ENCODE measurements around the gene OR6P1.

OR6P1 gene

DNA sequence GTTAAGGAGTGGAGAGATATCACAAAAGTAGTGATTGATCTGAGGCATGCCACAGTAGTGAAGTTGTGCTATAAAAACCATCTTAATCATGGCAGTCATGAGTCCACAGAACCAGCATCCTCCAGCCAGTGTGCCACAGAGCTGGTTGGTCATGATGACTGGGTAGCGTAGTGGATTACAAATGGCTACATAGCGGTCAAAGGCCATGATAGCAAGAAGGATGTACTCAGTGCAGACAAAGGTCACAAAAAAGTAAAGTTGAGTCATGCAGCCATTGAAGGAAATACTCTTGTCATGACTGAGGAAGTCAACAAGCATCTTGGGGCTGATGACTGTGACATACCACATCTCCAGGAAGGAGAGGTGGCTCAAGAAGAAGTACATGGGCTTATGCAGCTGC lies 22.8 kb downstream of the OR6P1 start:
- Histone ChIP-seq H3K4me3 (ENCODE audit: low read length in 2 of 2) (no peak overlapping the region), H2BK15ac (ENCODE audit: low read length) (no peak overlapping the region), H4K91ac (ENCODE audit: low read depth, low read length, poor library complexity) (no peak overlapping the region), H2BK120ac (ENCODE audit: low read depth, low read length) (no peak overlapping the region), H2BK5ac (ENCODE audit: low read length) (no peak overlapping the region), H3K79me1 (ENCODE audit: low read depth, low read length) (no peaks in the 10 kb centered on the region), H3K18ac (ENCODE audit: low read length) (no peak overlapping the region), H3K36me3 (replicated peaks in 1 of 2; ENCODE audit: control insufficient read depth in 2 of 2, insufficient read depth in 2 of 2, low read length in 2 of 2) (no peaks in the 10 kb centered on the region), H3K4me2 (ENCODE audit: insufficient read depth, low read length, poor library complexity, severe bottlenecking) (no peak overlapping the region), H3K14ac (ENCODE audit: low read length) (no peak overlapping the region), H2BK12ac (ENCODE audit: low read length) (no peak overlapping the region), H3K4me1 (ENCODE audit: control insufficient read depth in 2 of 2, insufficient read depth in 1 of 2, low read depth in 1 of 2, low read length in 2 of 2) (no peaks in the 10 kb centered on the region), H2AK5ac (ENCODE audit: low read depth, low read length) (no peak overlapping the region), H3K9me3 (replicated peaks in 1 of 2; ENCODE audit: control insufficient read depth in 2 of 2, insufficient read depth in 1 of 2, low read depth in 1 of 2, low read length in 2 of 2) (no peaks in the 10 kb centered on the region), H2AFZ (ENCODE audit: low read length) (no peak overlapping the region), H3K23ac (ENCODE audit: low read depth, low read length, poor library complexity) (no peak overlapping the region), H3K27me3 (ENCODE audit: control insufficient read depth in 3 of 3, insufficient read depth in 3 of 3, low read depth in 1 of 3, low read length in 3 of 3) (no peaks in the 10 kb centered on the region), H3K4ac (ENCODE audit: low read length) (no peak overlapping the region), H3K9ac (ENCODE audit: low read depth, low read length, poor library complexity) (no peak overlapping the region), H3K27ac (replicated peaks; ENCODE audit: low read length) (no peak overlapping the region), H4K8ac (ENCODE audit: low read depth, low read length) (no peak overlapping the region)
- DNase-seq (ENCODE audit: low spot score): no peak
- no CpG with 5 or more reads among the region's 2 CpGs for WGBS, 2 donors (ENCODE audit: extremely low coverage in 2 of 2, insufficient read length in 2 of 2, insufficient replicate concordance in 1 of 2)

DNA sequence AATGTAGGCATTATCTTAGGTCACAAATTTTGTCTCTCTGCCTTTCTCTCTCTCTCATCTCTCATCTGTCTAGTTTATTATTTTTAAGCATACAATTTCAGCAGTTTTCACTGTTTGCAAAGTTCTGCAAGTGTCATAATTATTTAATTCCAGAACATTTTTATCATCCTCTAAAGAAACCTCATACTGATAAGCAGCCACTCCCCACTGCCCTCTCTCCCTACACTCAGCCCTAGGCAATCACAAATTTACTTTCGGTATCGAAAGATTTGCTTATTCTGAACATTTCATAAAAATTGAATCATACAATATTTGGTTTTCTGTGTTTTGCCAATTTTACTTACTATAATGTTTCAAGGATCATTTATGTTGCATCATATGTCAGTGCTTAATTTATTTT lies 32.8 kb downstream of the OR6P1 start:
- Histone ChIP-seq H2BK12ac (ENCODE audit: low read length) (no peak overlapping the region), H2BK120ac (ENCODE audit: low read depth, low read length) (no peak overlapping the region), H3K18ac (ENCODE audit: low read length) (no peak overlapping the region), H3K4ac (ENCODE audit: low read length) (no peak overlapping the region), H3K4me3 (ENCODE audit: low read length in 2 of 2) (no peak overlapping the region), H2BK15ac (ENCODE audit: low read length) (no peak overlapping the region), H2BK5ac (ENCODE audit: low read length) (no peak overlapping the region), H3K23ac (ENCODE audit: low read depth, low read length, poor library complexity) (no peak overlapping the region), H3K4me1 (ENCODE audit: control insufficient read depth in 2 of 2, insufficient read depth in 1 of 2, low read depth in 1 of 2, low read length in 2 of 2) (no peaks in the 10 kb centered on the region), H3K9me3 (replicated peaks in 1 of 2; ENCODE audit: control insufficient read depth in 2 of 2, insufficient read depth in 1 of 2, low read depth in 1 of 2, low read length in 2 of 2) (no peaks in the 10 kb centered on the region), H4K91ac (ENCODE audit: low read depth, low read length, poor library complexity) (no peak overlapping the region), H4K8ac (ENCODE audit: low read depth, low read length) (no peak overlapping the region), H3K4me2 (ENCODE audit: insufficient read depth, low read length, poor library complexity, severe bottlenecking) (no peak overlapping the region), H3K27ac (replicated peaks; ENCODE audit: low read length) (no peak overlapping the region), H3K79me1 (ENCODE audit: low read depth, low read length) (no peaks in the 10 kb centered on the region), H3K9ac (ENCODE audit: low read depth, low read length, poor library complexity) (no peak overlapping the region), H2AFZ (ENCODE audit: low read length) (no peak overlapping the region), H3K36me3 (replicated peaks in 1 of 2; ENCODE audit: control insufficient read depth in 2 of 2, insufficient read depth in 2 of 2, low read length in 2 of 2) (no peaks in the 10 kb centered on the region), H2AK5ac (ENCODE audit: low read depth, low read length) (no peak overlapping the region), H3K27me3 (ENCODE audit: control insufficient read depth in 3 of 3, insufficient read depth in 3 of 3, low read depth in 1 of 3, low read length in 3 of 3) (no peaks in the 10 kb centered on the region), H3K14ac (ENCODE audit: low read length) (no peak overlapping the region)
- no CpG with 5 or more reads among the region's 2 CpGs for WGBS, 2 donors (ENCODE audit: extremely low coverage in 2 of 2, insufficient read length in 2 of 2, insufficient replicate concordance in 1 of 2)
- DNase-seq (ENCODE audit: low spot score): no peak

DNA sequence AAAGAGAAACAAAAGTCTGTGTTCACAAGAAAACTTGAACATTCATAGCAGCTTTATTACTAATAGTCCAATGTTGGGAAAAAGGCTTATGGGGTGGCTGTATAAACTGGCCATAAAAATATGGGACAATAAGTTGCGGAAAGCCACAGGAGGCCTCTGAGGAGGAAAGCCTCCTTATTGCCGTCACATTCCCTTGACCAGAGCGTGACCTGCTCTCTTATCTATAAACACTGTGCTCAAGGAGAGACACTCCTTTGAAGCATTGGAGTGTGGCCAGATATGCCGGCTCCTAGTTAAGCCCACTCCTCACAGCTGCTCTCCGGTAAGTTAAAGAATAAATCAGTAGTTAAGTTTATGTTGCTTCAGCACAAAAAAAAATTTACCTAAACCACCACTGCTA lies 35.9 kb downstream of the OR6P1 start:
- Histone ChIP-seq H3K4me1 (ENCODE audit: control insufficient read depth in 2 of 2, insufficient read depth in 1 of 2, low read depth in 1 of 2, low read length in 2 of 2) (no peaks in the 10 kb centered on the region), H3K23ac (ENCODE audit: low read depth, low read length, poor library complexity) (no peak overlapping the region), H2AK5ac (ENCODE audit: low read depth, low read length) (no peak overlapping the region), H3K36me3 (replicated peaks in 1 of 2; ENCODE audit: control insufficient read depth in 2 of 2, insufficient read depth in 2 of 2, low read length in 2 of 2) (no peaks in the 10 kb centered on the region), H3K18ac (ENCODE audit: low read length) (no peak overlapping the region), H3K27ac (replicated peaks; ENCODE audit: low read length) (no peak overlapping the region), H2BK5ac (ENCODE audit: low read length) (no peak overlapping the region), H3K79me1 (ENCODE audit: low read depth, low read length) (no peaks in the 10 kb centered on the region), H4K91ac (ENCODE audit: low read depth, low read length, poor library complexity) (no peak overlapping the region), H3K9me3 (replicated peaks in 1 of 2; ENCODE audit: control insufficient read depth in 2 of 2, insufficient read depth in 1 of 2, low read depth in 1 of 2, low read length in 2 of 2) (no peaks in the 10 kb centered on the region), H3K14ac (ENCODE audit: low read length) (no peak overlapping the region), H3K4ac (ENCODE audit: low read length) (no peak overlapping the region), H3K4me3 (ENCODE audit: low read length in 2 of 2) (no peak overlapping the region), H2BK120ac (ENCODE audit: low read depth, low read length) (no peak overlapping the region), H2BK15ac (ENCODE audit: low read length) (no peak overlapping the region), H2AFZ (ENCODE audit: low read length) (no peak overlapping the region), H2BK12ac (ENCODE audit: low read length) (no peak overlapping the region), H4K8ac (ENCODE audit: low read depth, low read length) (no peak overlapping the region), H3K9ac (ENCODE audit: low read depth, low read length, poor library complexity) (no peak overlapping the region), H3K27me3 (ENCODE audit: control insufficient read depth in 3 of 3, insufficient read depth in 3 of 3, low read depth in 1 of 3, low read length in 3 of 3) (no peaks in the 10 kb centered on the region), H3K4me2 (ENCODE audit: insufficient read depth, low read length, poor library complexity, severe bottlenecking) (no peak overlapping the region)
- no CpG with 5 or more reads among the region's 5 CpGs for WGBS, 2 donors (ENCODE audit: extremely low coverage in 2 of 2, insufficient read length in 2 of 2, insufficient replicate concordance in 1 of 2)
- no peak for DNase-seq (ENCODE audit: low spot score)

DNA sequence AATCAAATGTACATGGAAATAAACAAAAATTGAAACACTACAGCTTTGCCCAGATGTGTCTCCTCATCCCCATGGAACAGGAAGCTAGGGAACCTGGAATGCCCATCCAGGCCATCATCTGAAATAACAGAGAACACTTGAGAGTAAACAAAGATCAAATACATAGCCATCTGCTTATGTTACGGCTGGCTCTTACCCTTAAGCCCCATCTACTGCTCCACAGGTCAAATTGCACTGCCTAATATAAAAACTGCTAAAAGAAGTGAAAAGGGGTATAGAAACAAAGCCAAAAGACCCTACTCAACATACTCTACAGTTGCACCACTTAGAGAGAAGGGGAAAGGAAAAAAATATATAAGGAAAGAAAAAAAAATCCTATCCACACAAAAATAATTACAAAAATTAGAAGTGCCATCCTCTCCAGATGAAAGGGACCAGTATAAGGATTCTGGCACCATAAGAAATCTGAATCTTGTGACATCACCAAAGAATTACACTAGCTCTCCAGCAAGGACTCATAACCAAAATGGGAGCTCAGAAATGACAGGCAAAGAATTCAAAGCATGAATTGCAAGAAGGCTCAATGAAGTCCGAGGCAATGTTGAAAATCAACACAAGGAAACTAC lies 43.1 kb downstream of the OR6P1 start:
- DNase-seq (ENCODE audit: low spot score): no peak
- no CpG with 5 or more reads among the region's 2 CpGs for WGBS, 2 donors (ENCODE audit: extremely low coverage in 2 of 2, insufficient read length in 2 of 2, insufficient replicate concordance in 1 of 2)
- H3K23ac ChIP-seq (ENCODE audit: low read depth, low read length, poor library complexity): no peak overlapping the region
- H3K79me1 ChIP-seq (ENCODE audit: low read depth, low read length): no peaks in the 10 kb centered on the region
- no peak overlapping the region for H2BK120ac ChIP-seq (ENCODE audit: low read depth, low read length)
- H2BK15ac ChIP-seq (ENCODE audit: low read length): no peak overlapping the region
- no peak overlapping the region for H3K27ac ChIP-seq (replicated peaks; ENCODE audit: low read length)
- H3K27me3 ChIP-seq (ENCODE audit: control insufficient read depth in 3 of 3, insufficient read depth in 3 of 3, low read depth in 1 of 3, low read length in 3 of 3): no peaks in the 10 kb centered on the region
- no peak overlapping the region for H3K14ac ChIP-seq (ENCODE audit: low read length)
- no peak overlapping the region for H2AK5ac ChIP-seq (ENCODE audit: low read depth, low read length)
- H3K9ac ChIP-seq (ENCODE audit: low read depth, low read length, poor library complexity): no peak overlapping the region
- no peaks in the 10 kb centered on the region for H3K9me3 ChIP-seq (replicated peaks in 1 of 2; ENCODE audit: control insufficient read depth in 2 of 2, insufficient read depth in 1 of 2, low read depth in 1 of 2, low read length in 2 of 2)
- H3K18ac ChIP-seq (ENCODE audit: low read length): no peak overlapping the region
- no peaks in the 10 kb centered on the region for H3K36me3 ChIP-seq (replicated peaks in 1 of 2; ENCODE audit: control insufficient read depth in 2 of 2, insufficient read depth in 2 of 2, low read length in 2 of 2)
- no peak overlapping the region for H3K4me2 ChIP-seq (ENCODE audit: insufficient read depth, low read length, poor library complexity, severe bottlenecking)
- H3K4ac ChIP-seq (ENCODE audit: low read length): no peak overlapping the region
- H3K4me1 ChIP-seq (ENCODE audit: control insufficient read depth in 2 of 2, insufficient read depth in 1 of 2, low read depth in 1 of 2, low read length in 2 of 2): no peaks in the 10 kb centered on the region
- no peak overlapping the region for H3K4me3 ChIP-seq (ENCODE audit: low read length in 2 of 2)
- no peak overlapping the region for H2AFZ ChIP-seq (ENCODE audit: low read length)
- no peak overlapping the region for H4K91ac ChIP-seq (ENCODE audit: low read depth, low read length, poor library complexity)
- H2BK12ac ChIP-seq (ENCODE audit: low read length): no peak overlapping the region
- H2BK5ac ChIP-seq (ENCODE audit: low read length): no peak overlapping the region
- no peak overlapping the region for H4K8ac ChIP-seq (ENCODE audit: low read depth, low read length)
